Right ventricle myocardium inferior (tissue), 1 donor: Measurements from ENCODE around the gene BCAS3. TPM values are rescaled to one million over a fixed set of nuclear protein-coding genes. Genes with fewer than 3 reads are reported as not detected.

Source experiments
- ATAC-seq: fragments of 200-7000 bp; cut with Tn5 transposase; one replicate; pipeline ENCODE4 v1.9.1; 2020; ENCODE audit warnings: mild to moderate bottlenecking, moderate library complexity
- DNase-seq: peaks from one replicate; pipeline ENCODE4 v3.0.0; 2021; ENCODE audit errors: missing footprints
- intact Hi-C: fragments of 100-400 bp; cut with DNase I; formaldehyde crosslinking; loops from one replicate; pipeline ENCODE4 v1.11.0; 2022
- total RNA-seq: library from RNA; stranded (reverse); fragmentation: NEBNext Ultra II Directional; extraction: Animal tissue kit (Norgen Biotek cat#: 25700); gene quantifications from one replicate; pipeline ENCODE4 v1.2.1, GENCODE V29; 2021
- donor health status: DM: no; HTN: yes; CAD: no; lungs with severe emphysema.

The BCAS3 gene
- total RNA-seq, 1 donor from 2014 or later, result 13.3 TPM

DNA sequence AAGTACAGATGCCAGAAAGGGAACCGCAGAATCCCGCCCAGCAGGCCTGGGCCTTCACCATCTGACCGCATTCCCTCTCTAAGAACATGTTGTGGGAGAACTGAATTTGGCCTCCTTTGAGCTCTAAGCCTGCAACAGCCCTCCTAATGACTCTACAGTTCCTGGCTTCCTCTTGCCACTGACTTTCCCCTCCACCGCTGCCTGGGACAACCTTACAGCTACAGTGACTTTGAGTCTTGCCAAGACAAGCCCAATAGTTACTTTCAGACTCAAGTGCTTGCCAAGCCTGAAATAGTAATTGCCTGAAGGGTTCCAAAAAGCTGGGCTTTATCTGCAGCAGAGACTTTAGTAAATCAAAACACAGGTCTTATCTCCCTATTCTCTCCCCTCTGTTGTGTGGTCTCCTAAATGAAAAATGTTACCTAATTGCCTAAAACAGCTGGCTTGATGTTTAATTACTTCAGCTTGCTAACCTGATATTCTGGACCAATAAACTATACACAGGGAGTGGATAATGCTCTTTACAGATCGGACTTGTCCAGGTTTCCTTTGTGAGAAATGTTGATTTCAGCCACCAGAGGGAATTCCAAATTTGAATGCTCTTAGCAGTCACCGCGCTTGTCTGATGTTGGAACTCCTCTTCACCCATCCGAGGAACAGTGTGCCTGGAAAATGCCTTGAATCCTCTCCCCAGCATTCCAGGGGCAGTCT lies 636.9 kb downstream of the BCAS3 start:
- intact Hi-C loops, result loop anchor here (10.0 kb wide), 1 partner anchor 110 kb away; no protein-coding TSS in a partner anchor
- peak; percentile 95 for ATAC-seq
- DNase-seq, result peak; percentile 71

- no peak for DNase-seq
- ATAC-seq, result no peak
- intact Hi-C loops, result loop anchor here (10.0 kb wide), 1 partner anchor 112 kb away; no protein-coding TSS in a partner anchor
Measured at GRCh38 chr17:61316633-61317032, 639.0 kb downstream of the BCAS3 start.

GRCh38 chr17:61317779-61318178 lies 640.1 kb downstream of the BCAS3 start:
- ATAC-seq (no peak), DNase-seq (no peak)
- intact Hi-C loops, result loop anchor here (10.0 kb wide), 1 partner anchor 113 kb away; no protein-coding TSS in a partner anchor

DNA sequence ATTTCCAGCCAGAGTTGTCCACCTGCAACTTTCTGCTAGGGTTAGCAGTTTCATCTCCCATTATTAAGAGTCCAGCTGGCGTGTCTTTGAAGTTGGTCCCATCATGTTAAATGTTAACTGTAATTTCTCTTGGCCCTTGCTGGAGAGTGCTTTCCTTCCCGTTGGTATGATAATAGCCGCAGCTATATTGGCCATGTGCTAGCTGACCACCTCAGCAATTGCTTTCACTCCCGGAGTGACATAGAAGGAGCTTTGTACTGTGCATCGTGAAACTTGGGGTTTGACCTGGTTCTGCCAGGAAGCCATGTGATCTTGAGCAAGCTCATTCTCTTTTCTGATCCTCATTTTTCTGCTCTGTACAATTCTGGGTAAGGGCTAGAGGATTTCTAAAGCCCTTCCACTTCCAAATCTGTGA lies 641.0 kb downstream of the BCAS3 start:
- intact Hi-C loops, result loop anchor here (10.0 kb wide), 1 partner anchor 114 kb away; no protein-coding TSS in a partner anchor
- DNase-seq (no peak), ATAC-seq (no peak)

DNA sequence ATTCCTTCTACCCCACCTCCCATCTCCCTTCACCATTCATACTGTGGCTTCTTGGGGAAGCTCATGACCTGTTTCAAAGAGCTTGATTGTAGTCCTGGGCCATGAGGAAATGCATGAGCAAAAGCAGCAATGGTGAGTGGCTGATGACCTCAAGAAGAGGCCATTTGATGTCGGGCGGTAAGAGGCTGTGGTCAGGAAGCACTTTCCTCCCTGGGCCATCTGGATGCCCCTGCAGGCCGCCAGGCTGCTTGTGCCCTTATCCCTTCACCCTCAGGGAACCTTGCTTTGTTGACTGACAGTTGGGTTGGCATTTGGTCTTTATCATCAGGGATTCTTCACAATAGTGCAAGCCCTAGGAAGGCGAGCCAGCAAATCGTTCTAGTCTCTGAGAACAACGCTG lies 643.7 kb downstream of the BCAS3 start:
- no peak for ATAC-seq
- intact Hi-C loops, result no loop called here
- DNase-seq, result no peak

GRCh38 chr17:61322325-61323002 lies 644.8 kb downstream of the BCAS3 start:
- peak; percentile 56 for ATAC-seq
- DNase-seq, result no peak
- intact Hi-C loops, result no loop called here

DNA sequence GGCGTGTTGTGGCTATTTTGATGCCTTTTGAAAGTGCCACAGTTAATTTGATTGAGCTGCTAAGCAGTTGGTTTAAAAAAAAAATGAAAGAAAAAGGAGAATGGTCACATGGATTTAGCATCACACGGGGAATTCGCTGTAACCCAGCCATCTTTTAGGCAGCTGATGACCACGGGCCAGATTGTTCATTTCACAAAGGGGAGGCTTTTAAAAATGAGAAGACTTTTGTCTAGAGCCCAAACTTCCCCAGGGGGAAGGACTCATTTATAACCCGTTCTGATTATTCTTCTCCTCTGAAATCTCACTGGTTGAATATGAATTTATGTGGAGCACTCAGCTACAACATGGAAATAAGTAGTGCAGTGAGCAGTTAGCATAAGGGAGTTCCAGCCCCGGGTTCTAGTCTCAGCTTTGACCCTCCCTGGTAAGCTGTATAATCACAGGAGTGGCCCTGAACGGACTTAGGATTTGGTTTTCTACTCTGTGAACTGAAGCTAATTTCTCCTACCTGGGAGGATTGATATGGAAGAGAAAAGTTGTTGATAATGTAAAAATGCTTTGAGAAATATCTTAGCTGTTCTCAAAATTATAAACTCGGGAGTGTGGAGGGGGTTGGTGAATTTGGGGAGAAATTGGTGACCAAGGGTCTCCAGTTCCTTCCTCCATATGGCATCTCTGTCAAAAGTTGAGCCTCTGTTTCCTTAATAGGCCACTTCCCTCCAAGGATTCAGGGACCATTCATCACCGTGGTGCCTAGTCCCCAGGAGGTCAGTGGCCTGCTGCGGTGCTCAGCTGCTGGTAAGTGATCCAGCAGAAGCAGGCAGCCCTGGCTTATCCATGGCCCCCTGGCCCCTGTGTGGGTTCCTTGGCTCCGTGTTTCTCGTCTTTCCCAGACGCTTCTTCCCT lies 645.6 kb downstream of the BCAS3 start:
- intact Hi-C loops, result no loop called here
- ATAC-seq, result peak; percentile 74
- no peak for DNase-seq

- no peak for DNase-seq
- peak; percentile 66 for ATAC-seq
- intact Hi-C loops, result no loop called here
Measured at GRCh38 chr17:61323909-61324868, 646.5 kb downstream of the BCAS3 start.

- intact Hi-C loops, result loop anchor here (5.0 kb wide), 1 partner anchor 67 kb away; no protein-coding TSS in a partner anchor
- DNase-seq, result no peak
- no peak for ATAC-seq
Measured at GRCh38 chr17:61324950-61325349, 647.3 kb downstream of the BCAS3 start.

- DNase-seq, result no peak
- intact Hi-C loops, result loop anchor here (5.0 kb wide), 1 partner anchor 67 kb away; no protein-coding TSS in a partner anchor
- no peak for ATAC-seq
Measured at GRCh38 chr17:61325382-61326073, 647.9 kb downstream of the BCAS3 start.

GRCh38 chr17:61326330-61326729 lies 648.7 kb downstream of the BCAS3 start:
- intact Hi-C loops, result loop anchor here (5.0 kb wide), 1 partner anchor 66 kb away; no protein-coding TSS in a partner anchor
- DNase-seq, result no peak

GRCh38 chr17:61328351-61328750 lies 650.7 kb downstream of the BCAS3 start:
- ATAC-seq (no peak), DNase-seq (no peak)
- intact Hi-C loops, result loop anchor here (5.0 kb wide), 1 partner anchor 64 kb away; no protein-coding TSS in a partner anchor

More at GRCh38 chr17:61326330-61326729, 648.7 kb downstream of the BCAS3 start:
- ATAC-seq, result no peak

DNA sequence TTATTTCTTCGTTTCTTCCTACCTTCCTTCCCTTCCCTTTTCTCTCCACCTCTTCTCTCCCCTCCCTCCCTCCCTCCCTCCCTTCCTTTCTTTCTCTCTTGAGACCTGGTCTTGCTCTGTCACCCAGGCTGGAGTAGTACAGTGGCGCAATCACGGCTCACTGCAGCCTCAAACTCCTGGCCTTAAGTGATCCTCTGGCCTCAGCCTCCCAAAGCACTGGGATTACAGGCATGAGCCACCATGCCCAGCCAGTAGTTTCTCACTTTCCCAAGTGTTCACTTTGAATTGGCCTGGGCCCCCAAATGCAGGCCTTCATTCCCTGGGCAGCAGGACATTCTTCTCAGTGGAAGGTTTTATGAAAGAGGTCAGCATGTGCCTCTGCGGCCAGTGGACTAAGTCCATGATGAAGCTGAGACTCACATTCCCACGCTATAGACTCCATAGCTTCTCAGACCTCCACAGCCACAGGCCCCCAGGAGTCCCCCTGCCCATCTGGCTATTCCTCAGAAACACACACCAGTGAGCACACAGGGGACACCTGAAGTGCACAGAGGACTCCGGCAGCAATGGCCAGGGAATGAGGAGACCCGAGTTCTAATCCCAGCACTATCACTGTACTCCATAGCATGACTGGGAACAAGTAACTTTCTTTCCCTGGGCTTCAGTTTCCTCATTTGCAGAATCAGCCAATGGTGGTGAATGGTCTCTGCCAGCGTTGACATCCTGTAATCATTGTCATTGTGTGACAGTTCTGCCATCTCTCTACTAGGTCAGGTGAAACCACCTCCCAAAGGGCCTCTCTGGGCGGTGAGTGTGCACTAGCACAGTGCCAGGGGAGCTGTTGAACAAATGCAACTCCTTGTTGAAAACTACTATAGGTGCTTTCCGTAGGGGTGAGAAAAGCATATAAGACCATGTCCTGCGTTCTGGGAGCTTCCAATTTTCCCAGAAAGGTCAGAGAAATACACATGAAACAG lies 652.8 kb downstream of the BCAS3 start:
- ATAC-seq (no peak), DNase-seq (no peak)
- intact Hi-C loops, result no loop called here

GRCh38 chr17:61331178-61331577 lies 653.5 kb downstream of the BCAS3 start:
- intact Hi-C loops, result no loop called here
- peak; percentile 29 for ATAC-seq
- DNase-seq, result no peak

DNA sequence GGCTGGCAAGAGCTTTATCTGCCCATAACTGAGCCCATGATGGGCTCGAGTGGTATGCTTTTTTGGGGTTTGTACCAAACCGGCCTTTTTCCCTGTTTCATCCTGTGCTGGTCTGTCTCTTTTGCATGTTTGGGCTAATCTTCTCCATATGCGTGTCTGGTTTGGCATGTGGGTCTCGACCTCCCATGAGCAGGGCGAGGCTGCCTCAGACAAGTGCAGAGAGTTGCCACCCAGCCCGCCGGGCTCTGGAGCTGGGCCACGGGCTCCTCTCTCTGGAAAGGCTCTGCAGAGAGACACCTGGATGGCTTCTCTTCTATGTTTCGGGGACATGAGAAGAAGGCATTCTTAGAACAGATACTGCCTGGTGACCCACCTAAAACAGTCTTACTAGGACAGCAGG lies 654.2 kb downstream of the BCAS3 start:
- ATAC-seq (no peak), DNase-seq (no peak)
- intact Hi-C loops, result no loop called here

DNA sequence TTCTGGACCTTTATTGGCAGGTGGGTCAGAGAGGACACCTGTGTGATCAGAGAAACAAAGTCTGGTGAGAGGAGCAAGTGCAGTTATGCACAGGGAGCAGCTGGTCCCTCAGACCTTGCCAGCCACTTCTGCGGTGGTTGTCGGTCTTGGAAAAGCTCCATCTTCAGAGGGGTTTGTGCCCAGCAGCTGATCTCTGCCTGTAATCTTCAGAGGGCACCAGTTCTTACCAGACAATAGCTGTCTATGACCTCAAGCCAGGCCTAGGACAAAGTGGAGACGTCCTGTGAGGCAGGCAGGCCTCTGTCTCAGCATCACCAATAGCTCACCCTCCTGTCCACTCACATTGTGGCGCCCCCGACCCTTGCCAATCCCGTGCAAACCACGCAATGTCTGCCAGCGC lies 655.5 kb downstream of the BCAS3 start:
- intact Hi-C loops, result no loop called here
- DNase-seq (no peak), ATAC-seq (no peak)
